GM18505 (cell line): ENCODE data around the gene RFX3.

ENCODE experiments used
- ATAC-seq: cut with Tn5 transposase; IDR thresholded peaks from one replicate; pipeline ENCODE4 v1.9.1; 2021; ENCODE audit not compliant: unreplicated experiment
- POLR2A ChIP-seq: IDR thresholded peaks from 4 replicates; pipeline ENCODE4 v1.6.1; 2011; ENCODE audit warnings: borderline replicate concordance; ENCODE audit not compliant: insufficient read depth, insufficient read length; ENCODE audit errors: extremely low read depth

Gene RFX3

DNA sequence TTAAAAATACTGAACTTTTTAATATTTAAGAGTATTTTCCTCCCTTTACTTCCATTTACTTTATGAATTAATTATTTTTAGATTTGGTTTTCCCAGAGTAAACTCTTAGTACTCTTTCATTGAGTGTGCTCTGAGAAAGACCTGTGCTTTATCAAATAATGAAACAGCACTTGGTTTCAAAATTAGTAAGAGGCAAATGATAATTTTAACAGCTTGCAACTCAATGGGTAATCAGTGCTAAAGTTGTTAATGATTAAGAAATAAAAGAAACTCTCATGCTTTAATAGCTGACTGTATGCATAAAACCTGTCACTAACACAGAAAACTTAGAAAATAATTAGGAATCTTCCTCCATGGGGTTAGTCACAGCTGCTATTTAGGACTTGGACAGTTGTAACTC, 244.4 kb downstream of the RFX3 start:
- no peak for TF ChIP-seq POLR2A
- no peak for ATAC-seq

DNA sequence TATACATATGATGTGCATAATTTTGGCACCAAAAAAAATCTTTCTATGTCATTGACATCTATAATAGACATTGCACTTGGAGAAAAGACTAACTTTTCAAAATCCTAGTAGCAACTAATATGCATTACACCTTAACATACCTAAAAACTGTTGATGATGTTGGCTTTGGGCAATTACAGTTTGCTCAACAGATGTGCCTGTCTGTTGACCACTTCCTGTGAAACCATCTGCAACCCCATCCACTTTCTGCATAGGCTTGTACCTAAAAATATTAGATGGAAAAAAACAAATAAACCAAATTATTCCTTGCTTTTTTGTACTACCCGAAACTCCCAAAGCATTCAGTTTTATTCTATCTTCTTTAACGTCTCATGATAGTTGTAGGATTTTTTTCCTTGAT, 248.6 kb downstream of the RFX3 start:
- ATAC-seq: no peak
- TF ChIP-seq POLR2A: no peak

DNA sequence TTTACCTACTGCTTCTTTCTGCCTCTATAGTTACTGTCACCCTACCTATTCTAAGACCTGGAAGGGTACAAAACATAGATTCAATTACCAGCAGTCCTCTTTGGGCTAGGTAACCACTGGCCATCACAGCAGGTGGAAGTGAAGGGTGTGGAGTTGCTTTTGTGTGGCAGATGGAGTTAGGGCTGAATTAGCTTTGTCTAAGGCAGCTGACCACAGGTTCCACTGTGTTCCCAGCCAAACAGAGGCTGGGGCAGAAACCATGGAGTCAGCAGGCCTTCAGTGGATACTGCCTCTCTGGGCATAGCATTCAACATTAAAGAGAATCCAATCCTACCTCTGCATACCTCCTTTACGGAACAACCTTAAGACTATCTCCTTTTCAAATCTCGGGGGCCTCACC, 254.2 kb downstream of the RFX3 start:
- ATAC-seq: no peak
- no peak for TF ChIP-seq POLR2A

GRCh38 chr9:3271157-3271556, 254.6 kb downstream of the RFX3 start:
- ATAC-seq: no peak
- TF ChIP-seq POLR2A: no peak

GRCh38 chr9:3268223-3268622, 257.6 kb downstream of the RFX3 start:
- no peak for TF ChIP-seq POLR2A
- no peak for ATAC-seq

DNA sequence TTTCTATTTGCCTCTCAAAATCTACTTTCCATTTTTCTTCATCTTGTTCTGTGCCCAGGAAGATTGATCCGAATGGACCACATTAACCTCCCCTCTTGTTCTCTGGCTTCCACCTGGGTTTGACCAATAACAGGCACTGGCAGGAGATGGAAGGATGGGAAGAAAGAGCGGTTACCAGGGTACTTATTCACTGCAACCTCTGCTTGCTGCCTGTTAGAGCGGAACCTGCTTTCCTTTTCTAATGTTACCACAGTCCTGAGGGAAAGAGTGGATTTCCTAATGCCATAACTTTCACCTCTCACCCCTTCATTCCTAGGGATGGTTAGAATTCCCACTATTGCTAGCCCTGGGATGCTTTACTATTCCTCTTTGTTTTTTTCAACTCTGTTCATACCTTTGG, 262.1 kb downstream of the RFX3 start:
- TF ChIP-seq POLR2A: no peak
- no peak for ATAC-seq

DNA sequence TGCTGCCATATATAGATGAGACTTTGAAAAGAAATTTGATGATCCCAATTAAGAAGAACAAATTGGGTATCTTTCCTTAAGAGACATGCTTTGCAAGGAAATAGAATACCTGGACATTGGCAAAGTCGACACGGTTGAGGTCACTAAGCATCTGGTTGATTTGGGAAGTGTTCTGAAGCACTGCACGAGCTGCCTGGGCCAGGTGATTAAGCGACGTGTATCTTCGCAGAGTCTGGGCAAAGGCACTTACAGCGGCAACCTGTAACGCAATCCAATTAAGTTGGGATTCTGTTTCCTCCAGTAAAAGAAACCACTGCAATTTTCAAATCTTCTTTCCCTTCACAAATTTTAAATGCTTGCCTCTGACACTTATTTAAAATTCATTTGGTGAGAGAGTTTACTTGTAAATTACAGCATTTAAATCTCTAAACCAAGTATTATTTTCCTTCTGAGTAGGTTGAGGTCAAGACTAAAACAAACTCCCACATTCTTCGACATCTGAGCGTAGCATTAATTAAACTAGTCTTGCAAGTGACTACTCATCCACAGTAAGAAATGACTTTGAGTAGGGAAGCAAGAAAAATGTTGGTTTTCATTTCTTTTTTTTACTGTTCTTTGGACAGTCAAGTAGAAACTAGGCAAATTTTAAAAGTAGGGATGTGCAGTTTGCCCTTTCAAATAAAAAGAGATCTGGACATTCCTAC, 262.8 kb downstream of the RFX3 start:
- no peak for ATAC-seq
- TF ChIP-seq POLR2A: no peak

DNA sequence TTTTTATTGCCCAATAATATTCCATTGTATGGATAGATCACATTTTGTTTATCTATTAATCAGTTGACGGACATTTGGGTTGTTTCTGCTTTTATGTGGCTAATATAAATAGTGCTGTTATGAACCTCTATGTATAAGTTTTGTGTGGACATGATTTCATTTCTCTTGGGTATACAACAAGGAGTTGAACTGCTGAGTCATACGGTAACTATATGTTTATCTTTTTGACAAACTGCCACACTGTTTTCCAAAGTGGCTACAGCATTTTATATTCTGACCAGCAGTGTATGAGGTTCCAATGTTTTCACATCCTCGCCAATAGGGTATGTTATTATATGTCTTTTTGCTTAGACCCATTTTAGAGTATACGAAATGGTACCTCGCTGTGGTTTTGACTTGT, 264.3 kb downstream of the RFX3 start:
- no peak for TF ChIP-seq POLR2A
- no peak for ATAC-seq

- TF ChIP-seq POLR2A: no peak
These were observed 269.1 kb downstream of the RFX3 start for GRCh38 chr9:3256571-3257330.

GRCh38 chr9:3251309-3251708, 274.5 kb downstream of the RFX3 start:
- no peak for TF ChIP-seq POLR2A
- ATAC-seq: no peak

More at GRCh38 chr9:3256571-3257330, 269.1 kb downstream of the RFX3 start:
- no peak for ATAC-seq

DNA sequence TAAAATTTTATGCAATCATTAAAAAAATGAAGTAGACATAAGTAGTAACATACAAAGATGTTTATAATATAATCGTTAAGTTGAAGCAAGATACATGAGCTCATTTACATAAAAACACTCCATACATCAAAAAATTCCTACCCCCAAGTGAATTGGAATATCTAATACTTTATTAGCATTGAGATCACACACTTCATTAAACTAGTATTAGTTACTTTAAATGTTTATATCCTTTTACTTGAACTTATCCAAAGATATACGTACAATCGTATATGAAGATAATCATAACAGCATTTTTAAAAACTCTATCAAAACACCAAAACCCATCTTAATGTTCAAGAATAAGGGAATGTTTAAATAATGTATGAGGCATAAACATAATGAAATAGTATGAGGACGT, 275.1 kb downstream of the RFX3 start:
- ATAC-seq: no peak

DNA sequence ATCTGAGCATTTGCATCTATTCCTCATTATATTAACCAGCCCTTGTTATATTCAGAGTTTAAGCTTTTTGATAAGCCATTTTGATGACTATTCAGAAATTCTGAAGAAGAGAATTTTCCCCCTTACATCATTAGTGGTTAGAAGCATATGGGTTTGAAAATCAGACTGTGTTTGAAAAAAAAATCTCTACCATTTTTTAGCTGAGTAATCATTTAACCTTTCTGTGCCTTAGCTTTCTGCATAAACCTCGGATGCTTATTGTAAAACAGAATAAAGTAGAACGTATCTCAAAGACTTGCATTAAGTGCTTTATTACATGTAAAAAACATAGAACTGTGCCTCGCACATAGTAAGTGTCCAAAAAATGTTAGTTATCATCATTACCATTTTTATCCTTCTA, 278.6 kb downstream of the RFX3 start:
- no peak for ATAC-seq
- TF ChIP-seq POLR2A: no peak

More for the DNA sequence above, 275.1 kb downstream of the RFX3 start:
- no peak for TF ChIP-seq POLR2A

- ATAC-seq: no peak
- no peak for TF ChIP-seq POLR2A
These were observed 279.6 kb downstream of the RFX3 start for GRCh38 chr9:3246241-3246640.
